GM12873 (cell line): Measurements from ENCODE around the gene PGR.

ENCODE experiments used
- TF ChIP-seq, protein P1 (sequence below): IDR thresholded peaks from 2 replicates; pipeline ENCODE4 v1.5.1; 2012; ENCODE audit warnings: low read depth, mild to moderate bottlenecking, moderate library complexity, low read length, control low read depth; ENCODE audit not compliant: insufficient read depth; ENCODE audit errors: missing control alignments

The PGR gene

DNA sequence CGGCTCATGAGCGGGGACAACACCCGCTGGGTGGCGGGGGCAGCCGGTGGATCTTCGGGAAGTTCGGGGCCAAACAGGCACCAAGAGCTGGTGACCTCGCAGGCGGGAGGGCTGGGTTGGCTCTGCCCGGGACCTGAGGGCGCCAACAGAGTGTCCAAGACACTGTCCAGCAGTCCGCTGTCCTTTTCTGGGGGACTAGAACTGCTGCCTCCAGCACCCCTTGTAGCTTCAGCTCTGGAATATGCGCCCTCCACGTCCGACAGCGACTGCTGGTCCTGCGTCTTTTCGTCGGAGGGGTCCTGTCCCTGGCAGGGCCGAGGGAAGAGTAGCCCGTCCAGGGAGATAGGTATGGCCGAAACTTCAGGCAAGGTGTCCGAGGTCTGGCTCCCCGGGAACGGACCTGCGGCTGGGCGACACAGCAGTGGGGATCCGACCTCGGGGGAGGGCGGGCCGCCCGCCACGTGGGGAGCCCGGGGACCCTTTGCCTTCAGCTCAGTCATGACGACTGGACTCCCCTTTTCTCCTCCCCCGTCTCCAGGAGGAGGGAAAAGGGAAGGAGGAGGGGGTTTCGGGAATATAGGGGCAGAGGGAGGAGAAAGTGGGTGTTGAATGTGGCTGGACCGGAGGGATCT lies 926 bp downstream of the PGR start:
- TF ChIP-seq, protein P1, sequence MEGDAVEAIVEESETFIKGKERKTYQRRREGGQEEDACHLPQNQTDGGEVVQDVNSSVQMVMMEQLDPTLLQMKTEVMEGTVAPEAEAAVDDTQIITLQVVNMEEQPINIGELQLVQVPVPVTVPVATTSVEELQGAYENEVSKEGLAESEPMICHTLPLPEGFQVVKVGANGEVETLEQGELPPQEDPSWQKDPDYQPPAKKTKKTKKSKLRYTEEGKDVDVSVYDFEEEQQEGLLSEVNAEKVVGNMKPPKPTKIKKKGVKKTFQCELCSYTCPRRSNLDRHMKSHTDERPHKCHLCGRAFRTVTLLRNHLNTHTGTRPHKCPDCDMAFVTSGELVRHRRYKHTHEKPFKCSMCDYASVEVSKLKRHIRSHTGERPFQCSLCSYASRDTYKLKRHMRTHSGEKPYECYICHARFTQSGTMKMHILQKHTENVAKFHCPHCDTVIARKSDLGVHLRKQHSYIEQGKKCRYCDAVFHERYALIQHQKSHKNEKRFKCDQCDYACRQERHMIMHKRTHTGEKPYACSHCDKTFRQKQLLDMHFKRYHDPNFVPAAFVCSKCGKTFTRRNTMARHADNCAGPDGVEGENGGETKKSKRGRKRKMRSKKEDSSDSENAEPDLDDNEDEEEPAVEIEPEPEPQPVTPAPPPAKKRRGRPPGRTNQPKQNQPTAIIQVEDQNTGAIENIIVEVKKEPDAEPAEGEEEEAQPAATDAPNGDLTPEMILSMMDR = no peak

DNA sequence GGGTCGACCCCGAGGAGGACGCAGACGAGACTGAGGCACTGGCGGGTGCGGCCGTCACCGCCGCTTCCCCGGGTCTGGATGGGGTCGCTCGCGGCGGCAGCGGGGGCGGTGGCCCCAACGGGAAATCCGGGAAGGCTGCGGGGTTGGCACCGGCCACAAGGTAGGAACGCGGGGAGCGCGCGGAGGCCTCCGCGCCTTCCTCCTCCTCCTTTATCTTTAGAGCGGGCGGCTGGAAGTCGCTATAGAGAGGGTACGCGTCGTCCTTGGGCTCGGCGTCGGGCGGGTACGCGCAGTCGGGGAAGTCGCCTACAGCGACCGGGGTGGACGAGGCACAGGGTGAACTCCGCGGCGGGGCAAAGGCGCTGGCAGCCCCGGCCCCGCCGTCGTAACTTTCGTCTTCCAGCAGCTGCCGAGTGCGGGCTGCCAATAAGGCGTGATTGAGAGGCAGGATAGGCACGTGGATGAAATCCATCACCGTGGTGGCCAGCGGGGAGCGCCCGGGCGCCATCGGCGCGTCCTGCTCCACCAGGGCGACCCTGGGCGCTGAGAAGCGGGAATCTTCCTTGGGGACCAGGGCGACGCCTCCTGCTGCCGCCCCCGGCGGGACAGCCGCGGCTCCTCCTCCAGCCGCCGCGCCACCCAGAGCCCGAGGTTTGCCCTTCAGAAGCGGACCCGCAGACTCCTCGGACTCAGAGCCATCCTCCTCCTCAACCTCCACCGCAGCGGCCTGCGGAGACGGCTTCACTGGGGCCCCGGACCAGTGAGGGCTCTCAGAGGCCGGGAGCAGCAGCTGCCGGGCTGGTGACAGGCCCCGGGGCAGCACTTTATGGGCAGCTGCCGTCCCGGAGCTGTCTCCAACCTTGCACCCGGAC lies 1.7 kb downstream of the PGR start:
- TF ChIP-seq, protein P1 = no peak

- TF ChIP-seq, protein P1 = no peak
Observed at GRCh38 chr11:101127197-101127698, 2.4 kb downstream of the PGR start.

DNA sequence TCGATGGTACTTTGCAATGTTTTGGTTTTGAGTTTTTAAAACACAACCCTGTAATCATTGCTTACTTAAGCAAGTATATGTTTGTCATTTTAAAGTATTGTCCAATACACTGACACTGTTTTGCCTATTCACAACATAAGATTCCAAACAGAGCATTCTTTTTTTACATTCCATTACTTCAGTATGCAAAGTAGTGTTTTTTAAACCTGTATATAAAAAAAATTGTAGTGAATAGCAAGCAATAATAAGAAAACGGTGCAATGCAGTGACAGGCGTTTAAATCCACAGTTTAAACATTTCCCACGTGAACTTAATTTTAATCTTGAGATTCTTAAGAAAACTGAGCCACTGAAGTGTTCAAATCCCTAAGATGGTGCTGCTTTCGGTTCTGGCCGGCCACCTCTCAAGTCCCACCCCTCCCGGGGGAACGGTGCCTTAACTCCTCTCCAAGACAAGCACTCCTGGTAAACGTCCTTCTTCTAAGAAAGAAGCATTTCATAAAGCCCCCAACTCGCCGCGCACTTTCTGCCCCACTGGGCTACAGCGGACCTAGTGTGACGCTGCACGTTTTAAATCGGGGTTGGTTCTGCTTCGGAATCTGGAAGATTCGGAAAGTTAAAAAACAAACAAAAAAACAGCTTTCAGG lies 2.9 kb downstream of the PGR start:
- TF ChIP-seq, protein P1 = no peak

- TF ChIP-seq, protein P1 = no peak
Observed at GRCh38 chr11:101115671-101116160, 13.9 kb downstream of the PGR start.

DNA sequence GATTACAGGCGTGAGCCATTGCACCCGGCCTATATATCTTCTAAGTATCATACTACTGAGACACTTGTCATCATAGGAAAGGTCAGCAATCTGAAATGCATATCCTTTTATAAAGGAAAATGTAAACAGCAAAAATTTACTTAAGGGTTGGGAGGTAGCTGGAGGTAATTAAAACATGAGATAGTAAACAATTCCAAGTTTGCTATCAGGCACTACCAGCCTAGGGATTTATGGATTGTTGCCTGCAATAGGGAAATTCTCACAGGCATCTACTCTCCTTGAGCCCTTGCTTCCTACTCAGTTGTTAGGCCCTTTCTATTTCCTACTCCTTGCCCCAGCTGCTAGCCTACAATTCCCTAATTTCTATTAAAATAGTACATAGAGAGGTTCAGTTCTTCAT lies 16.1 kb downstream of the PGR start:
- TF ChIP-seq, protein P1 = no peak

- TF ChIP-seq, protein P1 = no peak
Observed at GRCh38 chr11:101104716-101105115, 24.9 kb downstream of the PGR start.
